HL-60 (cell line): ENCODE data around the gene ITIH1.

ENCODE experiments used
- DNase-seq, 2 experiments: peaks; one replicate each; pipeline ENCODE4 v3.0.0-alpha.2; 2010 to 2020; ENCODE audit warnings: low read depth in 1 of 2, low spot score in 1 of 2
- H3K27ac ChIP-seq: fragments of 250-450 bp; sonication (Bioruptor Pico); replicated peaks from 2 replicates; pipeline ENCODE4 v1.5.1; 2020; ENCODE audit warnings: mild to moderate bottlenecking, moderate library complexity
- H3K27me3 ChIP-seq: fragments of 250-450 bp; sonication (Bioruptor Pico); 2 replicates; pipeline ENCODE4 v1.5.1; 2021; ENCODE audit warnings: mild to moderate bottlenecking, moderate library complexity; ENCODE audit not compliant: insufficient read depth, poor library complexity, severe bottlenecking
- H3K4me3 ChIP-seq: replicated peaks from 2 replicates; pipeline ENCODE4 v1.5.1; 2011; ENCODE audit warnings: mild to moderate bottlenecking, control low read depth, low read length; ENCODE audit not compliant: insufficient read depth
- GABPA ChIP-seq: IDR thresholded peaks from 2 replicates; pipeline ENCODE4 v1.6.1; 2012; ENCODE audit warnings: low read depth
- POLR2AphosphoS5 ChIP-seq: IDR thresholded peaks from 2 replicates; pipeline ENCODE4 v1.6.1; 2012; ENCODE audit warnings: low read depth
- SPI1 ChIP-seq: IDR thresholded peaks from 2 replicates; pipeline ENCODE4 v1.6.1; 2012; ENCODE audit warnings: low read depth, mild to moderate bottlenecking, borderline replicate concordance
- TF ChIP-seq, protein P1 (sequence below): IDR thresholded peaks from 2 replicates; pipeline ENCODE4 v1.6.1; 2012; ENCODE audit warnings: low read depth; ENCODE audit not compliant: insufficient replicate concordance
- TF ChIP-seq, protein P2 (sequence below): IDR thresholded peaks from one replicate; pipeline ENCODE4 v1.5.1; 2011; ENCODE audit warnings: low read length, control low read depth, inconsistent platforms; ENCODE audit not compliant: insufficient read depth

The ITIH1 gene

DNA sequence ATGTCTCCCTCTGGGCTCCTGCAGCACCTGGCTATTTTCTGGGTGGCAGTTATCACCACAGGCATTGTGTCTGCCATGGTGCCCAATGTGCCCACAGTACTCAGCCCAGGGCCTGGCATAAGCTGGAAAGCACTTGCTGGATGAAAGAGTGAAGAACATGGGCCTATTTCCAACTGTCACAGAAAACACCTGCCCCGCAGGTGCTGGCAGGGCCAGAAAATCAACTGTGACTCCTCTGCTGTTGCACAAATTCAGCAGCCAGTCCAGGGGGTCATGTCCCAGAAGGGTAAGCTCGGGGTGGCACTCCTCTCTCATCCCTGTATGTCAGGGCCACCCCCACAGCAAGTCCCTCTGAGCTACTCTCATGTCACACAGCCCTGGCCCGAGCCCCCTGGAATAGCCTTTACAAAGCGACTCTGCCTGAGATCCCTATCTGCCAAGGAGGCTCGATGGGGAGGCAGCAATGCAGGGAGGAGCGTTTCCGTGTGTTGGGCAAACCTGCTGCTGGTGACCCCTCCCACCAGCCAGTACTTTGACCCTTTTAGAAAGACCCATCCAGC lies 34.1 kb downstream of the ITIH1 start:
- no peak for DNase-seq
- TF ChIP-seq SPI1 (no peak), POLR2AphosphoS5 (no peak), GABPA (no peak)
- TF ChIP-seq, protein P1, sequence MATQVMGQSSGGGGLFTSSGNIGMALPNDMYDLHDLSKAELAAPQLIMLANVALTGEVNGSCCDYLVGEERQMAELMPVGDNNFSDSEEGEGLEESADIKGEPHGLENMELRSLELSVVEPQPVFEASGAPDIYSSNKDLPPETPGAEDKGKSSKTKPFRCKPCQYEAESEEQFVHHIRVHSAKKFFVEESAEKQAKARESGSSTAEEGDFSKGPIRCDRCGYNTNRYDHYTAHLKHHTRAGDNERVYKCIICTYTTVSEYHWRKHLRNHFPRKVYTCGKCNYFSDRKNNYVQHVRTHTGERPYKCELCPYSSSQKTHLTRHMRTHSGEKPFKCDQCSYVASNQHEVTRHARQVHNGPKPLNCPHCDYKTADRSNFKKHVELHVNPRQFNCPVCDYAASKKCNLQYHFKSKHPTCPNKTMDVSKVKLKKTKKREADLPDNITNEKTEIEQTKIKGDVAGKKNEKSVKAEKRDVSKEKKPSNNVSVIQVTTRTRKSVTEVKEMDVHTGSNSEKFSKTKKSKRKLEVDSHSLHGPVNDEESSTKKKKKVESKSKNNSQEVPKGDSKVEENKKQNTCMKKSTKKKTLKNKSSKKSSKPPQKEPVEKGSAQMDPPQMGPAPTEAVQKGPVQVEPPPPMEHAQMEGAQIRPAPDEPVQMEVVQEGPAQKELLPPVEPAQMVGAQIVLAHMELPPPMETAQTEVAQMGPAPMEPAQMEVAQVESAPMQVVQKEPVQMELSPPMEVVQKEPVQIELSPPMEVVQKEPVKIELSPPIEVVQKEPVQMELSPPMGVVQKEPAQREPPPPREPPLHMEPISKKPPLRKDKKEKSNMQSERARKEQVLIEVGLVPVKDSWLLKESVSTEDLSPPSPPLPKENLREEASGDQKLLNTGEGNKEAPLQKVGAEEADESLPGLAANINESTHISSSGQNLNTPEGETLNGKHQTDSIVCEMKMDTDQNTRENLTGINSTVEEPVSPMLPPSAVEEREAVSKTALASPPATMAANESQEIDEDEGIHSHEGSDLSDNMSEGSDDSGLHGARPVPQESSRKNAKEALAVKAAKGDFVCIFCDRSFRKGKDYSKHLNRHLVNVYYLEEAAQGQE: no peak
- TF ChIP-seq, protein P2, sequence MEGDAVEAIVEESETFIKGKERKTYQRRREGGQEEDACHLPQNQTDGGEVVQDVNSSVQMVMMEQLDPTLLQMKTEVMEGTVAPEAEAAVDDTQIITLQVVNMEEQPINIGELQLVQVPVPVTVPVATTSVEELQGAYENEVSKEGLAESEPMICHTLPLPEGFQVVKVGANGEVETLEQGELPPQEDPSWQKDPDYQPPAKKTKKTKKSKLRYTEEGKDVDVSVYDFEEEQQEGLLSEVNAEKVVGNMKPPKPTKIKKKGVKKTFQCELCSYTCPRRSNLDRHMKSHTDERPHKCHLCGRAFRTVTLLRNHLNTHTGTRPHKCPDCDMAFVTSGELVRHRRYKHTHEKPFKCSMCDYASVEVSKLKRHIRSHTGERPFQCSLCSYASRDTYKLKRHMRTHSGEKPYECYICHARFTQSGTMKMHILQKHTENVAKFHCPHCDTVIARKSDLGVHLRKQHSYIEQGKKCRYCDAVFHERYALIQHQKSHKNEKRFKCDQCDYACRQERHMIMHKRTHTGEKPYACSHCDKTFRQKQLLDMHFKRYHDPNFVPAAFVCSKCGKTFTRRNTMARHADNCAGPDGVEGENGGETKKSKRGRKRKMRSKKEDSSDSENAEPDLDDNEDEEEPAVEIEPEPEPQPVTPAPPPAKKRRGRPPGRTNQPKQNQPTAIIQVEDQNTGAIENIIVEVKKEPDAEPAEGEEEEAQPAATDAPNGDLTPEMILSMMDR: no peak
- H3K4me3 ChIP-seq: no peak overlapping the region
- no peaks in the 10 kb centered on the region for H3K27me3 ChIP-seq
- no peak overlapping the region for H3K27ac ChIP-seq

DNA sequence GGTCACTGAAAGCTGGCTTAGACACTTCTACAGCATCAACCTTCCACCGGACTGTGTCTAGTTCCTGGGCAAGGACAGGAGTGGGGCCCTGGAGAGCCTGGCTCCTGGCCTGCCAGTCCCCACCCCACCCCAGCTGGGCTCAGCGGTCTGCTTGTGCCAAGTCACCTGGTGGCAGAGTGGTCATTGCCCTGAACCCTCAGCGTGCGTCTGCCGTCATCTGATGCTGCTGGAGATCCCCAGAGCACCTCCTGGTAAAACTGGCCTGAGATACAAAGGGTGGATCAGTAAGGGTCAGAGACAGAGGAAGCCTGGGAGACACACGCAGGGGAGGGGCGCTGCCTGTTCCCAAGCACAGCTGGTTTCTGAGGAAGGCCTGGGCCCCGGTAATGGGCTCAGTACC lies 36.4 kb downstream of the ITIH1 start:
- H3K27me3 ChIP-seq: no peaks in the 10 kb centered on the region
- DNase-seq: no peak
- TF ChIP-seq, protein P2: no peak
- TF ChIP-seq POLR2AphosphoS5 (no peak), SPI1 (no peak), GABPA (no peak)
- TF ChIP-seq, protein P1: no peak
- H3K4me3 ChIP-seq: no peak overlapping the region
- H3K27ac ChIP-seq: no peak overlapping the region

DNA sequence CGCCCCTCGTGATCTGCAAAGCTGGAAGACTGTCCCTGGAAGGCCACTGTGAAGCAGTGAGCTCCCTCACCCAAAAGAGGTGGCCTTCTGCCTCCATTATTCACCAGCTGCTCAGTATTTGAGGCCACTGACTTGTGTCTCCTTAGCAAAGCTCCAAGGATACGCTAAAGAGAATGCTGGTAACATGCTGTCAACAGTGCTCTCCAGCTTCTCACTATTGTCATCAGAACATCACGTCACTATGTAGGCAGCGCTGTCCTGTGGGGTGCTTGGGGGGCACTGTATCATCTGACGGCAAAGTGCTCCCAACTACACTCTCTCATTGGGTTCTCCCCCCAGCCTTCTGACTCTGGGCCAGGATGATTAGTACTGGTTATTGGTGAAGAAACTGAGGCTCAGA lies 38.8 kb downstream of the ITIH1 start:
- H3K4me3 ChIP-seq: no peak overlapping the region
- no peak for TF ChIP-seq POLR2AphosphoS5
- TF ChIP-seq SPI1: no peak
- TF ChIP-seq, protein P2: no peak
- TF ChIP-seq, protein P1: no peak
- no peak for TF ChIP-seq GABPA
- no peaks in the 10 kb centered on the region for H3K27me3 ChIP-seq
- no peak for DNase-seq
- H3K27ac ChIP-seq: no peak overlapping the region
